Measurements from ENCODE around the gene ZBTB7C.

Gene ZBTB7C

GRCh38 chr18:48073211-48073930, 335.8 kb downstream of the ZBTB7C start:
- no peak for DNase-seq

- no peak for DNase-seq
These were observed 336.6 kb downstream of the ZBTB7C start for GRCh38 chr18:48072428-48073204.

DNA sequence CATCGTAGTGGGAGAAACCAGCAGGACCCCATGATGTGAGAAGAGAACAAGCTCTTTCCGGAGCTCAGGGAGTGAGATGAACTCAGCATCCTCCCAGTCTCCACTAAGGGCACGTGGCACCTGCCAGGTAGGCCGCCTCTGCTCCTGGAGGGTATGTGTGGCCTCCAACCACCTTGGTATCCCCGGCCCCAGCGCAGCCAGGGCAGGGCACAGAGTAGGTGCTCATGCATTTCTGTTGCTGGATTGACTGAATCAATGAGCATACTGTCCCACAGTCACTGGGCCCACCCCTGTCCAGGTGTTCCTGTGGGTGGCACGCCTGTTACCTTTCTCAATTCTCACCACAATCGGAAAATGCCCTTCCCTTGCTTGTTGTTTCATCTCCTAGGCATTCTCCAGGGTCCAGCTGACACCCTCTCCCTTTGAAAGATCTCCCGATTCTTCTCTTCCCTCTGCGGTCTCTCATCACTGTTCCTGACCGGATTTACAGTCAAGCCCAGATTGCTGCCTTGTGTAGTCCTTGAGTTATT, 340.2 kb downstream of the ZBTB7C start:
- no peak for DNase-seq

GRCh38 chr18:48066225-48066652, 342.9 kb downstream of the ZBTB7C start:
- DNase-seq, result no peak

GRCh38 chr18:48065601-48065995, 343.6 kb downstream of the ZBTB7C start:
- no peak for DNase-seq

- DNase-seq, result no peak
These were observed 344.1 kb downstream of the ZBTB7C start for GRCh38 chr18:48064978-48065600.

DNA sequence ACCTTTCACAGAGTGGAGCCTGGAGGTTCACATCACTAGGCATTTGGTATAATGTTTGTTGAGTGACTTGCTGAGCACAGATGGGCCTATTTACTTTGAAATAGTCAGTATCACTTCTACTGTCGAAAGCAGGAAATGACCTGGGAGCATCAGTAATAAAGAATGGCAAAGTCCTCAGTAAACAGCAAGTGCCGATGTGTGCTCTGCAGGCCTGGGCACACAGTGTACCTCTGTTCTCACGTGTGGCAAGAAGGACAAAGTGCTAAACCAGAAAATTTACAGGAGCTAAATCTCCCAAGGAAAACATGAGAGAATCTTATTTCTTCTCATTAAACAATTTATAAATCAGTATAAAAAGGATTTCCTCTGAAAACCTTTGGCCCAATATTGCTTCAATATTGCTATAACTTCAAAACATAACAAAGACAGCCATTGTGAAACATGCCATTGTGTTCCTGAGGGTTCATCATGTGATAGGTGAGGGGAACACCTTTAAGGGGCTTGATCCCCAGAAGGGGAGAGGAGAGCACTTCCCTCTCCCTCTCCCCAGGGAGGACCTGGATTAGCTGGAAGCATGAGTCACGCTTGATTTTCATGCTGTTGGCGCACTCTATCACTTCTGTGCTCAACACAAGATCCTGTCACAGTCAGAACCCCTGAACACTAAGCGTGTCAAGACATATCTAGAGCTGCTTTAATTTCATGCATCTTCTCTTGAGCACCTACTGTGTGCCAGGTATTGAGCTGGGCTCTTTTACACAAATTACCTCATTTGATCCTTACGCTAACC, 347.2 kb downstream of the ZBTB7C start:
- DNase-seq, result no peak

- no peak for DNase-seq
These were observed 348.2 kb downstream of the ZBTB7C start for GRCh38 chr18:48060970-48061369.

DNA sequence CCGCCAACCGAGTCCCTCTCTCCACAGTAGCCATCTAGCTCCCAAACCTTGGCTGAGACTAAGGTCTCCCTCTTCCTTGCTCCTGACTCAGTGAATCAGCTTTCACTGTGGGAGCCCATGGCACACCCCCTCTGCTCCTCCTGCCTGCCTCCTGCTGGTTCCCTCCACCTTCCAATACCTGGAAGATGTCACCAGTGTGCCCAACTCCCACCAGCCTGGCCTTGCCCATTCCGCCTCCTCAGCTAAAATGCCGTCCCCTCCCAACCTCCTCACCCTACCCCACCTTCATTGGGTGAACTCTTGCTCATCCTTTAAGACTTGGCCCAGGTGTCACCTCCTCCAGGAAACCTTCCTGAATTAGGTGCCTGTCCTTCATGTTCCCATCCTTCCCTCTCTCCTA, 348.8 kb downstream of the ZBTB7C start:
- DNase-seq, result no peak

DNA sequence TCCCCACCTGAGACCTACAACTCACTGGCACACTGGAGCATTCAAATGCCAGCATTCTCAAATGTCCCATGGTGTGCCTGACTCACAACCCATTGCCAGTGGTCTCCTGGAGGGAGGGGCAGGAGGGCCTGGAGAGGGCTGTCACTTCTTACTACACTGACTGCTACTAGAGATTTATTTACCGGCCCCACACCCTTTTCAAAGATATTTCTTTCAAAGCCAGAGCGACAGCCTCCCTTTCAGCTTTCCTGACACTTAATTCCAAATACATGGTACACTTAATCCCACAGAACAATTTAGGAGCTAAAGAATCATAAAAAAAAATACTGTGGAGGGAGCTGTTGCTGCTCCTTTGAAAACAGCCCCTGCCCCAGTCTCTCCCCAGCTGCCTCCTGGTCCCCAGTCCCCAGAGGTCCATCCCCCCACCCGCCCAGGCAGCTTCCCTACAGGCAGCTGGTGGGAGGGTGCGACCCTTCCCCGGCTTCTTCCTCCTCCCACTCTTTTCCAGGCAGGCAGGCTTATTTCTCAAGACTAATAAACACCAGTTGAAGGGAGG, 349.6 kb downstream of the ZBTB7C start:
- no peak for DNase-seq

- DNase-seq, result no peak
These were observed 350.7 kb downstream of the ZBTB7C start for GRCh38 chr18:48058486-48058885.

DNA sequence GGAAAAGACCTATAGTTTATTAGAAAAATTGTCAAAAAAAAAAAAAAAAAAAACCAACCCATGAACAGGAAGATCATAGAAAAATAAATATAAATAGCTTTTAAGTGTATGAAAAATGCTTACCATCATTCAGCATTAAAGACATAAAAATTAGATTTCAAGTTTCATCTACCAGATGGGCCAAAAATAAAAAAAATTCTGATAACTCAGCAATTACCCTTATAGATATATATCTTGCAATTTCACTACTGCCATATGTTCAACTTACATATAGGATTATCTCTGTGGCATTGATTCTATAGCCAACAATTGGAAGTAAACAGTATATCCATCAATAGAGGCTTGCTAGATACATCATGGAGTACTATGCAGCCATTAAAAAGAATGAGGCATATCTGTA, 352.2 kb downstream of the ZBTB7C start:
- DNase-seq, result no peak

DNA sequence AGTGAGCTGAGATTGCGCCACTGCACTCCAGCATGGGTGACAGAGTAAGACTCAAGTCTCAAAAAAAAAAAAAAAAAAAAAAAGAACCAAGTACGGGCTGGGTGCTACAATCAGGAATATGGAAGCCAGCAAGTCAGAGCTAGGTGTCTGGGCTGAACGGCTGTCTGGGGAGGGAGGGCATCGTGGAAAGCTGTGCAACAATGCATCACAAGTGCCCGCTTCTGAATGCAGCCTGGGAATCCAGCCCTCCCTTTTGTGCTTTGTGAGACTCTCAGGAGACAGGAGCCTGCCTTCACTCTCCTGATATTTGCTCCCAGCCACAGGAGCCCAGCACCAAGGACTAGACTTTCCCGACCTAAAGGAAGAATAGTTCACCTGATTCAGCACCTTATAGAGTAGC, 353.8 kb downstream of the ZBTB7C start:
- DNase-seq, result no peak

DNA sequence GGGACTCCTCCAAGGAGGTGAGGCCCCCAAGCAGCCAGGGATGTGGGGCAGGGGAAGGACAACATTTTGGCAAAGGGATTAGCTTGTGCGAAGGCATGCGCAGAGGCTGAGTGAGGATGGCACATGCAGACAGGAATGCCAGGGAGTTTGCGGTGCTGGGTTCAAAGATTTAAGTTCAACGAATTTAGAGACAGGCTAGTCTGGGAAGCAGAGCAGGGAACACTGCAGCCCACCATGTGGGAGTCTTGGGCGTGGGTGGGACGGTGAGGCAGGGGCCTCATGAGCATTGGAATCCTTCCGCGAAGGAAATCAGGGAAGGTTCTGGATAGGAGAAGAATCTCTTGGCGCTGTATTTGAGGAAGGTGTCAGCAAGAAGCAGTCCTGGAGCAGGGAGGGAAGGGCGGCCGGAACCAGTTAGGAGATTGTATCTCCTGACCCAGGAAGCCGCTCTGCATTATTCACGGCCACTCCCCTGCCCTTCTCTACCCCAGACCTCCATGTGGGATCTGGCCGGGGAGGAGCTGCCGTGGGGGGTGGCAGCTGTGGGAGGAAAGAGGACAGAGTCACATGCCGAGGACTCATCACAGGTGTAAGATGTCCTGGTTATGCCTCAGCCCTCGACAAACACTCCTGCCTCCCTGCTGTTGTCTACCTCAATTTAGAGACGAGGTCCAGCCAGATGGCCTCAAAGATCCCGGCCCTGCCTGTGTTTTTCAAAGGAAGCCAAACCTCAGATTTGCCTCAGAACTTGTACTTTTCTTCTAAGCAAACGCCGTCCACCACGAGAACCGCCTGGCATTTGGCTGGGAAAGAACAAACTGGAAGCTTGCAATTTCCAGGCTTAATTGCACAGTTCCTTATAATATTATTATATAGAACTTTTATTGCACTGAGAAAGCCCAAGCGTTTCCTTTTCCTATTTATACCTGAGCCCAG, 355.0 kb downstream of the ZBTB7C start:
- DNase-seq, result no peak

GRCh38 chr18:48052842-48053241, 356.3 kb downstream of the ZBTB7C start:
- no peak for DNase-seq

DNA sequence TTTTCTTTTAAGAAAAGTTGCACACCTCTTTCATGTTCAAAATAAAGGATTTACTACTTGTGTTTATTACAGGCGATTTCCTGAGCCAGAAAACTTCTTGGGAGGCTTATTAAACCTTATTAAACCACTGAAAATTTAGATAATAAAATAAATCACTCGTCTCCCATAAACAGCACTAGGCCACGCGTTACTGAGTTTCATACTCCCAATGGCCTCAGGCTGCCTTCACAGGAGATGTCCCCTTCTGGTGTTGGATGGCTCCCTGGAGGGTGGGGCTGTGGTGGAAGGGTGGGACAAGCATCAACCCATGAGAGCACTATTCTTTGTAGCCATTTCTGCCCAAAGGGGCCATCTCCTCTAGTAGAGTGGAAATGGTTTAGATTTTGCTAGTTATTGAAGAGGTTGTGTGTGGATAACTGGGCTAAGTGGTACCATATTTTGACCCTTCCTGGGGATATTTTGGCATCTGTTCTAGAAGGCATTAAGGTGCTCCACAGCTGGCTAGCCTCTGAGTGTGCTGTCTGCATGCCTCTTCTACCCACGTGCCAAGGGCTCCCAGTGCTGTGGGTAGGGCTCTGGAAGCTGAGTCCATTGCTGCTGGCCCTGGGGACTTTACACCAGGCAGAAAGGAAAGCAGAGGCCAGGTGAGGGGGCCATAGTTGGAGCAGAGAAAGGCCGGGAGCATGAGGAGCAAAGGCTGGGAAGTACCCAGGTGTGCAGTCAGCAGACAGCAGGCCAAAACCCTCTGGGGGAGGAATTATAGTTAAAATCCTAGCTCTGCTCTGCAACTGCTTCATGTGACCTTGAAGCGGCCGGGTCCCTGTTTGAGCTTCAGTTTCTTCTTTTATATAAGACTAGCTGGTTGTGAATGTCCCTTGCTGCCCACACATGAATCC, 357.0 kb downstream of the ZBTB7C start:
- no peak for DNase-seq

DNA sequence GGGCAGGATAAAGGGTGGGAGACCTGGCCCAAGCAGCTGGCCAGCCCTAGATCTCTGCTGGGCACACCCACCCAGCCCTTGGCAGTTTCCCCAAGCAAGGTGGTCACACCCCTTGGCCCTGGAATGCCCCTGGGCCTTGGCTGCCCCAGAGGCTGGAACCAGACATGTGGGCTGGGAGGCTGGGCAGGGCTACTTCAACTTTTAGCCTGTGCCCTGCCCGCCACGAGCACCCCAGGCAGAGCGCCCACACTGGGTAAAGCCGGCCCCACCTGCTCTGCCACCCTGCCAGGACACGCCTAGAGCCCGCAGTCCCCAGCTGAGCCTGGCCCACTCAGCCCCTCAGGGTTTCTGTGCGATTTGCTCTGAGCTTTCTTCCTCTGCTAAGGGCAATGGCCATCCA, 359.0 kb downstream of the ZBTB7C start:
- no peak for DNase-seq

- no peak for DNase-seq
These were observed 359.4 kb downstream of the ZBTB7C start for GRCh38 chr18:48049757-48050156.

GRCh38 chr18:48048251-48048650, 360.9 kb downstream of the ZBTB7C start:
- DNase-seq, result no peak

DNA sequence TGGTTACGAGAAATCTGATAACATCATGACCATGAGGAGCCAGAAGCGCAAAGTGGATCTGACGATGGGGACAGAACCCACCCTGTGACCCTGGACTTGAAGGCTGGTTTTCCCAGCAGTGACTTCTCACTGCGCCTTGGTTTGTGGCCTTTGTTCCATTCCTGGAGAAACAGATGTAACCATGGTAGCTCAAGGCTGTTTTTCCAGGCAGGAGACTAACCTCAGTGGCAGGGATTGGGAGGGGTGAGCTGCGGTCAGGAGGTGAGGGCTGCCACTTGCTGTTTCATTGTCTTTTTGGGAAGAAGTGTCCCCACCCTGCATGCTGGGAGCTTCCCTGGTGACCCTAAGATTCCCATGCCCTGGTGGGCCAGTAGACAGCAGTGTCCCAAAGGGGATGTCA, 362.3 kb downstream of the ZBTB7C start:
- no peak for DNase-seq
